H9 (cell line): ENCODE results near the gene FTO. TPM values are rescaled to one million over a fixed set of nuclear protein-coding genes. Genes with fewer than 3 reads are reported as not detected.

Experiments used
- DNase-seq: peaks from one replicate; pipeline ENCODE4 v3.0.0-alpha.2; 2017
- H2AFZ ChIP-seq: one replicate; pipeline ENCODE4 v1.6.1; 2013; ENCODE audit warnings: mild to moderate bottlenecking, low read length, control low read depth, moderate library complexity
- H2AK5ac ChIP-seq: 2 replicates; pipeline ENCODE4 v1.6.1; 2013; ENCODE audit warnings: low read length, control low read depth, mixed read lengths; ENCODE audit not compliant: insufficient read length
- H2BK120ac ChIP-seq: one replicate; pipeline ENCODE4 v1.6.1; 2013; ENCODE audit warnings: low read depth, mild to moderate bottlenecking, low read length, control low read depth, inconsistent platforms; ENCODE audit not compliant: poor library complexity, severe bottlenecking
- H2BK12ac ChIP-seq: 2 replicates; pipeline ENCODE4 v1.6.1; 2013; ENCODE audit warnings: low read length, control low read depth, mixed read lengths, low read depth; ENCODE audit not compliant: insufficient read length
- H2BK15ac ChIP-seq: 2 replicates; pipeline ENCODE4 v1.6.1; 2013; ENCODE audit warnings: low read depth, low read length, control low read depth
- H2BK20ac ChIP-seq: one replicate; pipeline ENCODE4 v1.6.1; 2013; ENCODE audit warnings: low read depth, mild to moderate bottlenecking, low read length, control low read depth, inconsistent platforms; ENCODE audit not compliant: poor library complexity, severe bottlenecking
- H2BK5ac ChIP-seq: 2 replicates; pipeline ENCODE4 v1.6.1; 2013; ENCODE audit warnings: low read length, control low read depth, mixed read lengths; ENCODE audit not compliant: insufficient read length
- H3K14ac ChIP-seq: 2 replicates; pipeline ENCODE4 v1.6.1; 2013; ENCODE audit warnings: low read length, control low read depth; ENCODE audit not compliant: insufficient read depth
- H3K18ac ChIP-seq: 2 replicates; pipeline ENCODE4 v1.6.1; 2013; ENCODE audit warnings: low read depth, mild to moderate bottlenecking, mixed read lengths, low read length, control low read depth; ENCODE audit not compliant: insufficient read length
- H3K23ac ChIP-seq: 2 replicates; pipeline ENCODE4 v1.6.1; 2013; ENCODE audit warnings: low read length, control low read depth, mixed read lengths, low read depth; ENCODE audit not compliant: insufficient read length
- H3K23me2 ChIP-seq: 2 replicates; pipeline ENCODE4 v1.6.1; 2013; ENCODE audit warnings: low read depth, mild to moderate bottlenecking, mixed read lengths, low read length, control low read depth; ENCODE audit not compliant: insufficient read length, poor library complexity, severe bottlenecking
- H3K27ac ChIP-seq: 2 replicates; pipeline ENCODE4 v1.5.1; 2013; ENCODE audit warnings: low read length, control low read depth, mixed read lengths, low read depth; ENCODE audit not compliant: insufficient read length
- H3K27me3 ChIP-seq: 2 replicates; pipeline ENCODE4 v1.6.1; 2013; ENCODE audit warnings: low read length, control low read depth, inconsistent platforms; ENCODE audit not compliant: insufficient read depth
- H3K4ac ChIP-seq: 2 replicates; pipeline ENCODE4 v1.6.1; 2013; ENCODE audit warnings: low read depth, mild to moderate bottlenecking, control low read depth, inconsistent platforms, low read length, moderate library complexity
- H3K4me1 ChIP-seq: 2 replicates; pipeline ENCODE4 v1.6.1; 2013; ENCODE audit warnings: low read length, control low read depth, inconsistent platforms; ENCODE audit not compliant: insufficient read depth
- H3K4me2 ChIP-seq: 2 replicates; pipeline ENCODE4 v1.6.1; 2013; ENCODE audit warnings: low read length, control low read depth, mixed read lengths; ENCODE audit not compliant: insufficient read length, insufficient read depth
- H3K56ac ChIP-seq: 2 replicates; pipeline ENCODE4 v1.6.1; 2013; ENCODE audit warnings: low read depth, mild to moderate bottlenecking, mixed read lengths, low read length, control low read depth; ENCODE audit not compliant: insufficient read length
- H3K79me1 ChIP-seq: 2 replicates; pipeline ENCODE4 v1.6.1; 2013; ENCODE audit warnings: low read depth, mild to moderate bottlenecking, moderate library complexity, low read length, control low read depth, inconsistent platforms; ENCODE audit not compliant: insufficient read depth, poor library complexity, severe bottlenecking
- H3K79me2 ChIP-seq: 2 replicates; pipeline ENCODE4 v1.6.1; 2013; ENCODE audit warnings: low read length, control low read depth, inconsistent platforms; ENCODE audit not compliant: insufficient read depth
- H3K9ac ChIP-seq: 2 replicates; pipeline ENCODE4 v1.6.1; 2013; ENCODE audit warnings: low read length, control low read depth, mixed read lengths; ENCODE audit not compliant: insufficient read length; ENCODE audit errors: extremely low read depth
- H3K9me3 ChIP-seq: one replicate; pipeline ENCODE4 v1.6.1; 2013; ENCODE audit warnings: low read depth, low read length, inconsistent platforms; ENCODE audit not compliant: control insufficient read depth
- H3T11ph ChIP-seq: one replicate; pipeline ENCODE4 v1.6.1; 2013; ENCODE audit warnings: mild to moderate bottlenecking, low read length, control low read depth, inconsistent platforms
- H4K20me1 ChIP-seq: one replicate; pipeline ENCODE4 v1.6.1; 2013; ENCODE audit not compliant: control insufficient read depth, insufficient read length, insufficient read depth
- H4K5ac ChIP-seq: 2 replicates; pipeline ENCODE4 v1.6.1; 2013; ENCODE audit warnings: low read depth, mild to moderate bottlenecking, mixed read lengths, low read length, control low read depth; ENCODE audit not compliant: insufficient read length
- H4K8ac ChIP-seq: replicated peaks from 2 replicates; pipeline ENCODE4 v1.6.1; 2013; ENCODE audit warnings: low read length, control low read depth, mixed read lengths, low read depth; ENCODE audit not compliant: insufficient read length
- H4K91ac ChIP-seq: 2 replicates; pipeline ENCODE4 v1.6.1; 2013; ENCODE audit warnings: low read depth, mild to moderate bottlenecking, moderate library complexity, mixed read lengths, low read length, control low read depth; ENCODE audit not compliant: insufficient read length
- H3K27ac Mint-ChIP-seq, 3 experiments: 2 replicates in 2 of 3; 3 replicates in 1 of 3; pipeline ENCODE4 v1.8.0; 2020 to 2021; ENCODE audit warnings: mixed read lengths in 3 of 3, mild to moderate bottlenecking in 1 of 3, moderate library complexity in 1 of 3
- H3K27me3 Mint-ChIP-seq: 2 replicates; pipeline ENCODE4 v1.8.0; 2021; ENCODE audit warnings: low read depth, mild to moderate bottlenecking, moderate library complexity, mixed read lengths
- H3K36me3 Mint-ChIP-seq, 3 experiments: 2 replicates in 2 of 3; 3 replicates in 1 of 3; pipeline ENCODE4 v1.8.0; 2020 to 2021; ENCODE audit warnings: low read depth in 3 of 3, mixed read lengths in 3 of 3; ENCODE audit not compliant: insufficient read depth in 1 of 3
- H3K4me1 Mint-ChIP-seq, 2 experiments: 2 replicates each; pipeline ENCODE4 v1.8.0; 2020; ENCODE audit warnings: mixed read lengths in 2 of 2
- H3K4me3 Mint-ChIP-seq, 2 experiments: 2 replicates in 1 of 2; 3 replicates in 1 of 2; pipeline ENCODE4 v1.8.0; 2020 to 2021; ENCODE audit warnings: mild to moderate bottlenecking in 2 of 2, mixed read lengths in 2 of 2, moderate library complexity in 1 of 2
- H3K9me3 Mint-ChIP-seq, 2 experiments: 2 replicates in 1 of 2; 3 replicates in 1 of 2; pipeline ENCODE4 v1.8.0; 2020; ENCODE audit warnings: mild to moderate bottlenecking in 2 of 2, mixed read lengths in 2 of 2, moderate library complexity in 1 of 2
- CTCF ChIP-seq: fragments of 200-600 bp; sonication (generic); conservative IDR thresholded peaks from 3 replicates; pipeline ENCODE4 v1.8.0; 2021; ENCODE audit warnings: antibody characterized with exemption, mild to moderate bottlenecking
- WGBS: extraction: QIAGEN DNeasy Blood & Tissue Kit; methylation state at CpG from one replicate; pipeline ENCODE4 v1.1.7; 2013; ENCODE audit warnings: missing lambda C conversion rate, low lambda C conversion rate, mixed read lengths; ENCODE audit not compliant: insufficient read length; ENCODE audit errors: extremely low coverage; 5-methylcytosine and 5-hydroxymethylcytosine counted together
- total RNA-seq: library from RNA; stranded (reverse); gene quantifications from 2 replicates; pipeline ENCODE4 v1.2.1, GENCODE V29; 2021

Gene FTO
- total RNA-seq, 1 experiment from 2014 or later, result 67.9 TPM

GRCh38 chr16:53770641-53771040 is 66.7 kb downstream of the FTO start:
- TF ChIP-seq CTCF, result no peak
- Mint-ChIP-seq H3K36me3 (no peaks in the 10 kb centered on the region), H3K27me3 (no peaks in the 10 kb centered on the region), H3K4me1 (peaks cover 5 to 11% of the 10 kb centered on the region in 2 experiments), H3K27ac (no peak overlapping the region), H3K9me3 (no peaks in the 10 kb centered on the region), H3K4me3 (no peak overlapping the region)
- no peak overlapping the region for H3K4me2 ChIP-seq
- no peak overlapping the region for H3K4ac ChIP-seq
- no peaks in the 10 kb centered on the region for H4K20me1 ChIP-seq
- H3K9ac ChIP-seq, result no peak overlapping the region
- no peaks in the 10 kb centered on the region for H3K4me1 ChIP-seq
- no peak overlapping the region for H3K27ac ChIP-seq
- H2BK120ac ChIP-seq, result no peak overlapping the region
- no CpG with 5 or more reads among the region's 4 CpGs for WGBS
- no peak overlapping the region for H2BK5ac ChIP-seq
- no peaks in the 10 kb centered on the region for H3K27me3 ChIP-seq
- no peak overlapping the region for H3K23ac ChIP-seq
- no peak overlapping the region for H4K8ac ChIP-seq
- no peak for DNase-seq
- no peak overlapping the region for H2BK20ac ChIP-seq
- H3K79me1 ChIP-seq, result no peaks in the 10 kb centered on the region
- H4K91ac ChIP-seq, result no peak overlapping the region
- H3K18ac ChIP-seq, result no peak overlapping the region
- H3T11ph ChIP-seq, result no peak overlapping the region
- no peaks in the 10 kb centered on the region for H3K23me2 ChIP-seq
- H3K14ac ChIP-seq, result no peak overlapping the region
- no peak overlapping the region for H2AK5ac ChIP-seq
- H3K56ac ChIP-seq, result no peak overlapping the region
- H2BK15ac ChIP-seq, result no peak overlapping the region
- no peak overlapping the region for H2AFZ ChIP-seq
- H3K9me3 ChIP-seq, result no peaks in the 10 kb centered on the region
- H3K79me2 ChIP-seq, result no peaks in the 10 kb centered on the region
- no peak overlapping the region for H2BK12ac ChIP-seq
- no peak overlapping the region for H4K5ac ChIP-seq
